Panc1 (cell line): ENCODE measurements around the gene CHRNA7. TPM values are rescaled to one million over a fixed set of nuclear protein-coding genes. Genes with fewer than 3 reads are reported as not detected.

Source experiments
- ATAC-seq: fragments of 200-7000 bp; cut with Tn5 transposase; 2 replicates; pipeline ENCODE4 v1.9.1; 2020; ENCODE audit warnings: mild to moderate bottlenecking, moderate library complexity
- BruUV-seq: library from RNA; stranded (reverse); fragments of 400-500 nt; replicated peaks from 2 replicates; lab custom pipeline; 2021; lab: Mats Ljungman, UMichigan
- CTCF ChIA-PET: fragments of 300-600 bp; sonication (Branson Sonifier 250); formaldehyde crosslinking; loops from one replicate; lab custom pipeline; 2022; ENCODE audit warnings: antibody characterized with exemption; lab: Charles Lee
- POLR2A ChIA-PET: fragments of 300-600 bp; sonication (Branson Sonifier 250); formaldehyde crosslinking; loops from one replicate; lab custom pipeline; 2022; ENCODE audit warnings: antibody characterized with exemption; lab: Charles Lee
- DNase-seq: peaks from one replicate; pipeline ENCODE4 v3.0.0-alpha.2; 2010; ENCODE audit warnings: low read depth, low spot score
- H3K27ac ChIP-seq: 2 replicates; pipeline ENCODE4 v1.5.1; 2011; ENCODE audit warnings: mild to moderate bottlenecking, low read length, inconsistent platforms
- H3K27me3 ChIP-seq: fragments of 200-500 bp; sonication (Bioruptor generic); 2 replicates; pipeline ENCODE4 v1.6.0; 2014; ENCODE audit warnings: low read length, inconsistent platforms; ENCODE audit not compliant: control insufficient read depth, insufficient read depth
- H3K36me3 ChIP-seq: fragments of 200-500 bp; sonication (Bioruptor generic); 2 replicates; pipeline ENCODE4 v1.5.1; 2014; ENCODE audit warnings: inconsistent platforms, mild to moderate bottlenecking, low read length, moderate library complexity; ENCODE audit not compliant: control insufficient read depth, insufficient read depth
- H3K4me1 ChIP-seq: 2 replicates; pipeline ENCODE4 v1.5.1; 2011; ENCODE audit warnings: inconsistent platforms, mild to moderate bottlenecking, low read length, moderate library complexity; ENCODE audit not compliant: control insufficient read depth, insufficient read depth
- H3K4me3 ChIP-seq, 2 experiments: 2 replicates each; pipeline ENCODE4 v1.5.1; 2011 to 2012; ENCODE audit warnings: low read depth in 2 of 2, low read length in 2 of 2, mild to moderate bottlenecking in 2 of 2, inconsistent platforms in 1 of 2, moderate library complexity in 1 of 2
- H3K9me3 ChIP-seq: fragments of 200-500 bp; sonication (Bioruptor generic); 2 replicates; pipeline ENCODE4 v1.5.1; 2014; ENCODE audit warnings: low read depth, mild to moderate bottlenecking, inconsistent platforms, low read length, moderate library complexity; ENCODE audit not compliant: control insufficient read depth, insufficient read depth
- CTCF ChIP-seq: fragments of 450-650 bp; IDR thresholded peaks from 2 replicates; pipeline ENCODE4 v1.5.1; 2017; ENCODE audit warnings: mild to moderate bottlenecking
- POLR2AphosphoS5 ChIP-seq: IDR thresholded peaks from 2 replicates; pipeline ENCODE4 v1.6.1; 2012; ENCODE audit warnings: mild to moderate bottlenecking, low read depth, low read length, moderate library complexity
- REST ChIP-seq, 2 experiments: IDR thresholded peaks; 2 replicates each; pipeline ENCODE4 v1.6.1; 2011 to 2012; ENCODE audit warnings: low read depth in 2 of 2, control low read depth in 1 of 2, low read length in 1 of 2, mild to moderate bottlenecking in 1 of 2, moderate library complexity in 1 of 2; ENCODE audit not compliant: insufficient read depth in 1 of 2
- SIN3A ChIP-seq: IDR thresholded peaks from 2 replicates; pipeline ENCODE4 v1.6.1; 2012; ENCODE audit warnings: low read depth, mild to moderate bottlenecking, low read length, moderate library complexity, borderline replicate concordance; ENCODE audit not compliant: insufficient read depth
- TCF7L2 ChIP-seq: IDR thresholded peaks from 2 replicates; pipeline ENCODE4 v1.6.1; 2011; ENCODE audit warnings: mild to moderate bottlenecking, low read depth, low read length, inconsistent platforms
- in situ Hi-C: cut with HindIII; loops from 2 replicates; pipeline ENCODE4 v1.10.0; 2016; ENCODE audit warnings: low sequenced_read_pairs, low pct_unique_long_range_greater_than_20kb
- intact Hi-C: fragments of 100-400 bp; cut with micrococcal nuclease; formaldehyde crosslinking; loops from one replicate; pipeline ENCODE4 v1.10.0; 2022; ENCODE audit not compliant: unreplicated experiment
- total RNA-seq: library from RNA; stranded (reverse); gene quantifications from one replicate; pipeline ENCODE4 v1.2.1, GENCODE V29; 2021; ENCODE audit not compliant: unreplicated experiment

CHRNA7 gene
- total RNA-seq, 1 experiment from 2014 or later: 3.3 TPM

- Histone ChIP-seq H3K27ac (no peak overlapping the region), H3K36me3 (no peaks in the 10 kb centered on the region), H3K27me3 (no peaks in the 10 kb centered on the region), H3K4me3 (no peak overlapping the region), H3K9me3 (no peaks in the 10 kb centered on the region), H3K4me1 (no peaks in the 10 kb centered on the region)
- ATAC-seq (no peak), DNase-seq (no peak)
- BruUV-seq: no TSS peak
- ChIA-PET CTCF (no interaction called here), POLR2A (no interaction called here)
- in situ Hi-C loops: no loop called here
- no peak for TF ChIP-seq CTCF
- no peak for TF ChIP-seq SIN3A
- TF ChIP-seq POLR2AphosphoS5: no peak
- no peak for TF ChIP-seq REST (IDR thresholded peaks at IDR 0.05; ENCODE audit: insufficient read depth in 1 of 2, low read depth in 2 of 2, low read length in 1 of 2)
- TF ChIP-seq TCF7L2: no peak
- intact Hi-C loops: no loop called here
Observed at GRCh38 chr15:32098033-32098432, 67.7 kb downstream of the CHRNA7 start.

- Histone ChIP-seq H3K4me3 (no peak overlapping the region), H3K27ac (no peak overlapping the region), H3K36me3 (no peaks in the 10 kb centered on the region), H3K4me1 (no peaks in the 10 kb centered on the region), H3K27me3 (no peaks in the 10 kb centered on the region), H3K9me3 (no peaks in the 10 kb centered on the region)
- intact Hi-C loops (no loop called here), in situ Hi-C loops (no loop called here)
- no TSS peak for BruUV-seq
- ChIA-PET CTCF (interaction anchor here (0.7 kb wide), 1 partner anchor 67 kb away, joined by 3 read pairs; no protein-coding TSS in a partner anchor), POLR2A (no interaction called here)
- DNase-seq (no peak), ATAC-seq (no peak)
- no peak for TF ChIP-seq POLR2AphosphoS5
- TF ChIP-seq CTCF: no peak
- TF ChIP-seq SIN3A: no peak
- no peak for TF ChIP-seq TCF7L2
Observed at GRCh38 chr15:32099097-32099785, 68.9 kb downstream of the CHRNA7 start.
